T-helper 1 cell (primary cell): ENCODE results near the gene ANKRD11.
"Not testable (repeated sequence)": the region's sequence is repeated elsewhere in the genome, so short reads cannot be mapped to it uniquely, and the experiment has no call there.

Experiments
- DNase-seq, 5 donors: peaks; one replicate each; pipeline ENCODE4 v3.0.0-alpha.2; 2012 to 2020

The ANKRD11 gene

DNA sequence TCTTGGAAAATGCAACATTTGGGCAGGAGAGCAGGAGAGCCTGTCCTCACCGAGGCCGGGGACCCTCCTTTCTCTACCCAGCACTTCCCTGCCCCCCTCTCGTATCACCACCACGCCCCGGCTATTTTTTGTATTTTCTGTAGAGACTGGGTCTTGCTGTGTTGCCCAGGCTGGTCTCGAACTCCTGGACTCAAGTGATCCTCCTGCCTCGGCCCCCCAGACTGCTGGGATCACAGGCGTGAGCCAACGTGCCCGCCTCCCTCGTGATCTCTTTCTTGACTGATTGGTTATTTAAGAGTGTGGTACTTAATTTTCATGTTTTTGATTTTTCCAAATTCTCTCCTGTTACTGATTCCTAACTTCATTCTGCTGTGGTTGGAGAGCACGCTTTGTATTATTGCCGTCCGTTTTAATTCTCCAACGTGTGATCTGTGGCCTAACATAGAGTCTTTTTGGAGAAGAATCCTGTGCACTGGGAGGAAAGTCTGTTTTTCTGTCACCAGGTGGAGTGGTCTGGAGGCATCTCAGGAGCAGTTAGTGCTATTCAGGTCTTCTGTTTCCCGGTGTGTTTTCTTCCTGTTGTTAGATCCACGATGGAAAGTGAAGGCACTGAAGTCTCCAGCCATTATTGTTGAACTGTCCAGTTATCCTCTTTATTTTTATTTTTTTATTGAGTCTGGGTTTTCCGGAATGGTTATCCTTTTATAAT is 232.4 kb downstream of the ANKRD11 start:
- no peak for DNase-seq

DNA sequence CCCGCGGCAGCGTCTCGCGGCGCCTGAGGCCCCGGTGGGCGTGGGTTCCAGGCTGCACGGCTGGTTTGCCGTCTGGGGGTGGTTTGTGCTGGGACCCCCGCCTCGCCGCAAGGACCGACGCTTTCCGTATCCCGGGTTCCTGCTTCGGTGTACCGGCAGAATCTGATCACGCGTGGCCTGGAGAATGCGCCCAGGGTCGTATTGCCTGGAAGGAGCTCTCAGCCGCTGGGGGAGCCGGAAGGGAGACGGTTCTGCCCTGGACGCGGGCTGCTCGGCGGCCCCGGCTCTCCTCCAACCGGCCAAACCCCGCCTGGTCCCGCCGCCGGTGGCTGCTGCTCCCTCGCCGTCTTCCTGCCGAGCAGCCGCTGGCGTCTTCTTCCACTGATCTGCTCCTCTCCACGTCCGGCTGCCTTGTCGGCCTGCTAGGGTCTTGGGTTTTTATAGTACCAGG is 233.1 kb downstream of the ANKRD11 start:
- DNase-seq = no peak

DNA sequence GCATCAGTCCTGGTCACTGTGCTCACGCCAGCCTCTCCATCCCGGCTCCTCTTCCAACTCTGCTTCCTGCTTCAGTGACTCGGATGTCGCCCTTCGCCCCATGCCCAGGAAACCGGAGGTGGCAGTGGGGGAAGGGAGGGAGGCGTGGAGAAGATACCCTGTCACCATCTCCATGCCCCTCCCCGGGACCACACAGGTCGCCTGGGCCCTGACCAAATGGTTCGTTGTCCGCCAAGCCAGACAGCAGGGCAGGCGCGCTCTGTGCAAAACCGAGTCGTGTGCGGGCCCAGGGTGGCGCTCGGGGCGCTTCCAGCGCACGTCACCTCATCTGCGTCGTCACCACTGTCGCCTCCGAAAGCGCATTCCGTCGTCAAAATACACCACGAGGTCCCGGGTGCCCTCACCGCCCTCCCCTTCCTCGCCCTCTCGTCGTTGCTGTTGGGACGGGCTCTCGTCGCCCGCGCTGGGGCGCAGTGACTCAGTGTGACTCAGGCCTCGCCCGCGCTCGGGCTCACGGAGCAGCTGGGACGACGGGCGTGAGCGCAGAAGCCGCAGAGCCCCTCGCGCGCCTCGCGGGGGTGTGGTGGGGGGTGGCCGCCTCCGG is 233.6 kb downstream of the ANKRD11 start:
- peak; percentile 52 to 76 (median 67) for DNase-seq

DNA sequence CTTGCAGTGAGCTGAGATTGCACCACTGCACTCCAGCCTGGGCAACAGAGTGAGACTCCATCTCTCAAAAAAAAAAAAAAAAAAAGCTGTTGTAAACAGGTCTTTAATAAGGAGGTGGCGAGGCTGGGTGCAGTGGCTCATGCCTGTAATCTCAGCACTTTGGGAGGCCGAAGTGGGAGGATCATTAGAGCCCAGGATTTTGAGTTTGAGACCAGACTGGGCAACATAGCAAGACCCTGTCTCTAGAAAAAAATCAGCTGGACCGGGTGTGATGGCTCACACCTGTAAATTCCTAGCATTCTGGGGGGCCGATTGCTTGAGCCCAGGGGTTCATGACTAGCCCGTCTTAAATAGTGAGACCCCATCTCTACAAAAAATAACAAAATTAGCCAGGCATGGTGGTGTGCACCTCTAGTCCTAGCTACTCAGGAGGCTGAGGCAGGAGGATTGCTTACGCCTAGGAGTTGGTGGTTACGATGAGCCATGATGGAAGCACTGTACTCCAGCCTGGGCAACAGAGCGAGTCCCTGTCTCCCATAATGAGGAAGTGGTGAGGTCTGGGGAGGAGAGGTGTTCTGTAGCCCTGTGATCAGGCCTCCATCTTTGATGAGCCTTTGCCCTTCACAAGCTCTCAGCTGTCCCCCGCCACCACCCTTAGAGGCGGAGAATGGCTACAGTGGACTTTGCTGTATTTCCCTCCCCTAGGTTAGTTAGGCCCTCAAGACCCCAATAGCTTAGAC is 236.6 kb downstream of the ANKRD11 start:
- no peak for DNase-seq

DNA sequence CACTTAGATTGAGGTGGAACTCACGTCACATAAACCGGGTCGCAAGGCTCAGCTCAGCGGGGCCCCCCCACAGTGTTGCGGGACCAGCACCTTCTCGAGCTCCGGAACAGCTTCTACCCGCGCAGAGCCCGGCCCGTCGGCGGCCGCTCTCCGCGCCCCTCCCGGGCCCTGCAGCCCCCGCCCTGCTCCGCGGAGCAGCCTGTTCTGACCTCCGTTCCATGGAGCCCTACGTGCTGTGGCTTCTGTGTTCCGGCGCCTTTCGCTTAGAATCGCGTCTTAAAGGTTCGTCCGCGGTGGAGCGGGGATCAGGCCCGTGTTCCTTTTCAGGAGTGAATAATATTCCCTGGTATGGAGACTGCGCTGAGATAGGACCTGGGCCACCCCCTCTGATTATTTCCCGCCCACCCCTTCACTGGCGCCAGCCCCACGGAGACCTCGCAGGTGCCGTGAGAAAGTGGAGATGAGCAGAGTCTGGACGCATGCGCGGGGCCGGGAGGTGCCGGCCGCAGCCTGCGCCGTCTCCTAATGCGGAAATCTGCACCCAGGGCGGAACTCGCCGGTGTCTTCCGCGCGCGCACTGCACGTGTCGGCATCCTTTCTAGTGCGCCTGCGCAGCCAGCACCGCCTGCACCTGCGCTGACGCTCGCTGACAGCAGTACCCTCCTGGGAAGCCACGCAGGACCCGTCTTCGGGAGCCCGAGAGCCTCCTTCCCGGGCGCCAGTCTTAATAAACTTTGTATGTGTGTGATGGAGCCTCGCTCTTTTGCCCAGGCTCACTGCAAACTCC is 242.0 kb downstream of the ANKRD11 start:
- DNase-seq = no peak

DNA sequence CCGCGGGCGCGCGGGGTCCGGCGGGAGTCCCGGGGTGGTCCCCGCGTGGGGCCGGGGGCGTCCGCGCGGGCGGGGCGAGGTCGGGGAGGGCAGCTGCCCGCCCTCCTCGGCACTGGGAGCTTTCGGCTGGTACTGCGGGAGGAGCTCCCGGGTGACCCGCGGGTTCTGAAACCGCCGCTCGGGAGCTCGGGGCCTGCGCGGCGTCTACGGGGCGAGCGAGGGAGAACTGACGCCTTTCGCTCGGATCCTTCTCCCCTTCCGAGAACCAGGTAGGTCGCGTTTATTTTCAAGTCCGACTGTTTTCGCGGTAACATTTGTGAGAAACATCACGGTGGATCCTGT is 242.7 kb downstream of the ANKRD11 start:
- DNase-seq = not testable (repeated sequence)

DNA sequence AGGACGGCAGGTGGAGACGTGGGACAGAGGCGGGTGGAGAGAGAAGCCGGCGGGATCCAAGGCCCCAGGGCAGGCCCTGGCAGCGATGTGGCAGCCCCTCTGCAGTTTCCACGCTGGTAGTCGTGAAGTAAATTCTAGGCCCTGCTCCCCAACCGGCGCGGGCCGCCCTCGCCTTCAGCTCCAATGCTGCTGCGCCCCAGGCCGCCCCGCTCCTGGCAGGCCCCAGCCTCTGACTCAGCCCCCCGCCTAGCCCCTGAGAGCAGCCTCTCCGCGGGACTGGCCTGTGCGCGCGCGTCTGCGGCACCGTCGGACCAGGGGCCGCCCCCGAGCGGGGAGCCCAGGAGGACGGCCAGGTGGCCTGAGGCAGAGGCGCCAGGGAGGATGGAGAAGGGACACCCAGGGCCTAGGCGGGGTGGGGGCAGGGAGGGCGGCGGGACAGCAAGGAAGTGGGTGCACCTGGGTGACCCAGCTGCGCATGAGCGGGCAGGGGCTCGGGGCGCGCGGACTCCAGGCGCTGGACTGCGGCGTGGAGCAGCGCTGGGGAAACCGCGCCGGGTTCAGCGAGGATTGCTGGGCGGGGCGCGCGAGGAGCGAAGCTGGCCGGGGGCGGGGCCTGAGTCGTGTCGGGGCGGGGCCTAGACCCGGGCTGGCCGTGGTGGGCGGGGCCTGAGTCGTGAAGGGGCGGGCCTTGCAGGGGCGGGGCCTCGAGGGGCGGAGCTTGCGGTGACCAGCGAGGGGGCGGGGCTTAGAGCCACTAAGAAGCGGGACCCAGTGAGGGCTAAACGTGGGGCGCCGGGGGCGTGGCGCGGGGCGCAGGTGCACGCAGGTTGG is 243.2 kb downstream of the ANKRD11 start:
- DNase-seq = peak; percentile 83 to 97 (median 95)

DNA sequence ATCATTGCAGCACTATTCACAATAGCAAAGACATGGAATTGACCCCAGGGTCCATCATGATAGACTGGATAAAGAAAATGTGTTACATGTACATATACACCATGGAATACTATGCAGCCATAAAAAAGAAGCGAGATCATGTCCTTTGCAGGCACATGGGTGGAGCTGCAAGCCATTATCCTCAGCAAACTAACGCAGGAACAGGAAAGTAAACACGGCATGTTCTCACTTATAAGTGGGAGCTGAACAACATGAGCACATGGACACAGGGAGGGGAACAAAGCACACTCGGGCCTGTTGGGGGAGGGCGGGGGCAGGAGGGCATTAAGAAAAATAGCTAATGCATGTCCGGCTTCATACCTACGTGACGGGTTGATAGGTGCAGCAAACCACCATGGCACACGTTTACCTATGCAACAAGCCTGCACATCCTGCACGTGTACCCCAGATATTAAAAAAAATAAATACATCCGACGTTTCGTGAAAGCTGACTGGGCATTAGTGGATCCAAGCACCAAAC is 243.9 kb downstream of the ANKRD11 start:
- DNase-seq = no peak

DNA sequence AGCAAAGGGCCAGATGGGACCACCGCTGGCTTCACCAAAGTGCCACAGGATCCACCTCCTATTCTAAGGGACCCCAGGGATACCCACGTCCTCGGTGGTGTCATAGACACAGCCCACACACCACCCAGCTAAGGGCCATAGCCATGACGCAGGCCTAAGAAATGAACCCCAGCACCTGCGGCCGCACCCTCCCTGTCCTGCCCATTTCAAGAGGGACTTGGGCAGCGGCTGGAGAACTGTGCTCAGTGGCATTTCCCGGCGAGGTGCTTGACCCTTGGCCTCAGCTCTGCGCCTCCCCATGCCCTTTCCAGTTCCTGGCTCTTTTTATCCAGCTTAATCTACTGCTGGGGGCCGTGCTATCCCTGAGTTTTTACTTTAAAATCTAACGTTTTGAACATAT is 245.6 kb downstream of the ANKRD11 start:
- no peak for DNase-seq

DNA sequence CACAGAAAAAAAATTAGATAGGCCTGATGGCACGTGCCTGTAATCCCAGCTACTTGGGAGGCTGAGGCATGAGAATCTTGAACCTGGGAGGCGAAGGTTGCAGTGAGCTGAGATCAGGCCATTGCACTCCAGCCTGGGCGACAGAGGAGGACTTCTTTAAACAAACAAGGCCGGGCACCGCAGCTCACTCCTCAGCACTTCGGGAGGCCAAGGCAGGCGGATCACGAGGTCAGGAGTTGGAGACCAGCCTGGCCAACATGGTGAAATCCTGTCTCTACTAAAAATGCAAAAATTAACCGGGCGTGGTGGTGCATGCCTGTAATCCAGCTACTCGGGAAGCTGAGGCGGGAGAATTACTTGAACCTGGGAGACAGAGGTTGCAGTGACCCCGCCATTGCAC is 246.1 kb downstream of the ANKRD11 start:
- not testable (repeated sequence) for DNase-seq

DNA sequence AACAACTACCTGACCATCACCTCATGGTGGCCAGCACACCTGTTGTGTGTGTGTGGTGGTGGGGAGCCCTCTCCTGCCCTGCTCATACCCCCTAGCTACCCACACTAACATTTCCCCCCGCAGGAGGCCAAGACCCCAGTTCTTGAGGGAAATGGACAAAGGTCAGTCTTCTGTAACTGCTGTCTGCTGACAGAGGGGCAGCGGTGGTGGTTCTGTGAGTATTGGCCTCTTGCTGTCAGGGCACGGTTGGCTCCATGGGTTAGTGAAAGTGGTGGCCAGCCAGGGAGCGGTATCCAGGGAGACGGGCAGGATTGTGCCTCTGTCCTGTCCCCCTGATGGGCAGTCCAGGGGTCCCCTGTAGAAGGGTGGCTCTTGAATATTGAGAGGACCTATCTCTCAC is 246.7 kb downstream of the ANKRD11 start:
- DNase-seq = no peak

DNA sequence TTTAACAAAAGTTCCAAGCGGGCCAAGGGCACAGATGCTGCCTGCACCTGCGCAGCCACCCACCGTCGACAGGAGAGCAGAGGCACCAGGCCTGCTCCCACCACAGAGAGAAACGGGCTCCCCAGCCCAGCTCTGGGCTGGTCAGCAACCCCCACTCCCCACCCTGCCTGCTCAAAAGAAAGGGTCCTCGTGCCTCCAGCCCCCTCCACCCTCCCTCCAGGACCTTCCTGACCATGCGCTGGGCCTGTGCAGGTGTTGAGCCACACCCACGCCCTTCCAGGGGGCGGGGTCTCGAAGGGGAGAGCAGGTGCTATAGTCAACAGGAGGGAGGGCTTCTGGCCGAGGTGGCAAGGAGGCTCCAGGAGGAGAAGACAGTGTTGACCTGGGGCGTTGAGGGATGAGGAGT is 247.6 kb downstream of the ANKRD11 start:
- no peak for DNase-seq

DNA sequence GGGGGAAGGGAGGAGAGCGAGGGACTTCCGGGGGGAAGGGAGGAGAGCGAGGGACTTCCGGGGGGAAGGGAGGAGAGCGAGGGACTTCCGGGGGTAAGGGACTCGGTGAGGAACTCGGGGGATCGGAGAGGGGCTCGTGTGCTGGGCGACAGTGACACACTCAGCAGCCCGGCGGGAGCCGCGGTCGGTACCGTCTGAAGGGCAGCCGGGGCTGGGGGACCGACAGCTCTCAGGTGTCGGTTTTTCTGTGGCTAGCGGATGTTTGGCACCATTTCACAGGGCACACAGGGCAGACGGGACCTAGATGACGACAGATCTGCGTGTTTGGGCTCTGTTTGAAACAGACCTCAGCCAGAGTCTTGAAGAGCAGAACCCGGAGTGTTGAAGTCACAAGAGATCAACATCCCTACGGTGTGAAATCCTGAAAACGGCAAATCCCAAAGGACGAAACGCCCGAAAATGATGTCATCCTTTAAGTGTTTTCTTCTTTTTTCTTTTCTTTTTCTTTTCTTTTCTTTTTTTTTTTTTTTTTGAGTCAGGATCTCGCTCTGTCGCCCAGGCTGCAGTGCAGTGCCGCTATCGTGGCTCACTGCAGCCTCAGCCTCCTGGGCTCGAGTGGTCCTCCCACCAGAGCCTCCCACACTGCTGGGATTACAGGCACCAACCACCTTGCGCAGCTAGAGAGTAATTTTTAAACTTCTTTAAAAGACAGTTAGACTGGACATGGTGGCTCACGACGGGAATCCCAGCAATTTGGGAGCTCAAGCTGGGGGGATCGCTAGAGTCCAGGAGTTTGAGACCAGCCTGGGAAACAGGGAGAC is 249.0 kb downstream of the ANKRD11 start:
- DNase-seq = peak; percentile 76 to 84 (median 81)

DNA sequence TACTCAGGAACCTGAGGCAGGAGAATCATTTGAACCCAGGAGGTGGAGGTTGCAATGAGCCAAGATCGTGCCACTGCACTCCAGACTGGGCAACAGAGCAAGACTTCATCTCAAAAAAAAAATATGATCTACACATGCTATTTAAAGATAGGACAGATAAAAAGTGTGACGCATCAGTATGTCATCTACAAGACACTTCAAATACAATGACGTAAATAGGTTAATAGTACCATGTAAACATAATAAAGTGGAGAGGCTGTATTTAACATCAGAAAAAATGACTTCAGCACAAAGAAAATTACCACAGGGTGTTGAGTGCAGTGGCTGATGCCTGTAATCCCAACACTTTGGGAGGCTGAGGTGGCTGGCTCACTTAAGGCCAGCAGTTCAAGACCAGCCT is 252.6 kb downstream of the ANKRD11 start:
- DNase-seq = no peak

DNA sequence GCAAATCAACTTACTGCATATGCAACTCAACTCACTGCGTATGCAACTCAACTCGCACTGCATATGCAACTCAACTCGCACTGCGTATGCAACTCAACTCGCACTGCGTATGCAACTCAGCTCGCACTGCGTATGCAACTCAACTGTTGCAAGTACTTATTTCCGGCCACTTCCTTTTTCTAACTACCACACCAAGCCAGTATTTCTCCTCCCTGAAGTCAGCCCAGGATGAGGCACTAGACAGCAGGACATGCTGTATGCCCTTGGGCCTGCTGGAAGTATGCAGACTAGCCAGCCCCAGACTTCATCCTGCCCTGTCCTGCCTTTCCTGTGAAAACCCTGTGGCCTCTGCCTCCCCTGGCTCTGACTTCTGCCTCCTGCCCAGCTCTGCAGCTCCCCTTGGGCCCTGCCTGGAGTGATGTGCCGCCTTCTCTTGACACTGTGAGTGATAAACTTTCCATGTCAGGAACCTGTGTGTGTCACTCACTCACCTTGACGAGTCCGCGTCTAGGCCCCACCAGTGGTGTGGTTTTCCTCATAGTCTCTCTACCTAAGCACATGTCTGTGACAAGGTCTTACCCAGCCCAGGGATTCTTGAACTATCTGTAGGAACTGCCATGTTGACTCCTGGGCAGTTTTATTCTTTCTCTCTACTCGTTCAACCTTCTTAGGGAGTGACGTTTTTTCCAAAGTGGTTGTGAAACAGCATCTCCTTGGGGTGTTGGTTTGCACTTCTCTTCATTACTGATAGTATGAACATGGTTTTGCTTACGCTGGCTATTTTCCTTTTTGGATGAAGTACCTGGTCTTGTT is 256.5 kb downstream of the ANKRD11 start:
- no peak for DNase-seq

DNA sequence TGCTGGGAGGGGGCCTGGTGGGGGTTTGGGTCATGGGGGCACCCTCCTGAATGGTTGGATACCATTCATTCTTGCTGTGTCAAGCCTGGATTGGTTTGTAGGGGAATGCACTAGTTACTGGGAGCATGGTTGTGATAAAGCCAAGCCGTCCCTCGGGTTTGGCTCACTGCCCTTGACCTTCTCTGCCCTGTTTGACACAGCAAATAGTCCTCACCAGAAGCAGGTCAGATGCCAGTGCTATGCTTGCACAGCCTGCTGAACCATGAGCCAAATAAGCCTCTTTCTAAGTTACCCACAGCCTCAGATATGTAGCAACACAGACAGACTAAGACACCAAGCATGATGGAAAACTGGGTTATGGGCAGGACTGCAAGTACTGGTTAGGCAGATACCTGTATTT is 258.3 kb downstream of the ANKRD11 start:
- DNase-seq = no peak

DNA sequence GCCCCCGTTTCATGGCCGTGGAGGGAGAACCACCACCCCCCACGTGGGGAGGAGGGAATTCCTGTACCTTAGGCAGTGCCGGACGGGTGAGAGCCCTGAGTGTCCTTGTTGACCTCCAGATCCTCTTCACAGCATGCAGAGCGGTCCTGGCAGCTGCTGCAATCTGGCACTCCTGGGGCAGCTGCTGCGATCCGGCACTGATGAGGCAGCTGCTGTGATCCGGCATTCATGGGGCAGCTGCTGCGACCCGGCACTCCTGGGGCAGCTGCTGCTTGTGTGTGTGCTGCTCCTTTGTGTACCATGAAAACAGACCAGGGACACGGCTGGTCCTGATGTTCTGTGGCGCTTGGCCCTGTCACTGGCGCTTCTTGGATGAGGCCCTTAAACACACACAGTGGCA is 260.1 kb downstream of the ANKRD11 start:
- no peak for DNase-seq

DNA sequence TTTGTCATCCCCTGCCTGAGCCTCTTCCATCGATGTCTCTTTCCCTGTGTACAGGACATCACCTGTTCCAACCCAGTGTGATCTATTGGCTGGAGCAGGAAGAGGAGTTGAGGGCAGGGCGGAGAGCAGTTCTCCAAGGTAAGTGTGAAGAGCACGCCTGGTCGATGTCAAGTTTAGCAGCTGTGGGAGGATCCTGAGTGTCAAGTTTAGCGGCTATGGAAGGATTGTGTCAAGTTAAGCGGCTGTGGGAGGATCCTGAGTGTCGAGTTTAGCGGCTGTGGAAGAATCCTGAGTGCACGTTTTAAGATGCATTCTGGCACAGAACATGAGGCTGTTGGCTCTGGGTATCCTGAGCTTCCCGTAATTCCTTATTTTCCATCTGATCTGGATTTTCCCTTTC is 265.7 kb downstream of the ANKRD11 start:
- DNase-seq = no peak

DNA sequence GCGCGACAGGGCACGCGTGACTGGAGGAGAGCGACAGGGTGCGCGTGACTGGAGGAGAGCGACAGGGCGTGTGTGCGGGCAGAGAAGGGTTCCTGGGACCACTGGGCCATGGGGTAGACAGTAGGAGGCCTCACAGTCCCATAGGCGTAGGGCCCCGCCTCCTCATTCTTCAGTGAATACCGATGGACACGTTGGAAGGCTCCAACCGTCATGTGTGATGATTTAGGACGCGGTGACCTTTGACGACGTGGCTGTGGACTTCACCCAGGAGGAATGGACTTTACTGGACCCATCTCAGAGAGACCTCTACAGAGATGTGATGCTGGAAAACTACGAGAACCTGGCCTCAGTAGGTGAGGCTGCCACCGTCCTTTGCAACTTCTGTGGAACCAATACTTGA is 267.4 kb downstream of the ANKRD11 start:
- DNase-seq = no peak

DNA sequence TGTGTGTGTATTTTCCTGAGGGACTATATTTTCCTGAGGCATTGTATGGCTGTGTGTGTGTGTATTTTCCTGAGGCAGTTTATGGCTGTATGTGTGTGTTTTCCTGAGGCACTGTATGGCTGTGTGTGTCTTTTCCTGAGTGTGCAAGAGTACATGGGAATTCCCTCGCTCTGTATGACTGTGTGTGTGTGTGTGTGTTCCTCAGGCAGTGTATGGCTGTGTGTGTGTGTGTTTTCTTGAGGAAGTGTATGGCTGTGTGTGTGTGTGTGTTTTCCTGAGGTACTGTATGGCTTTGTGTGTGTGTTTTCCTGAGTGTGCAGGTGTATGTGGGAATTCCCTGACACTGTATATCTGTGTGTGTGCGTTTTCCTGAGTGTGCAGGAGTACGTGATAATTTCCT is 268.8 kb downstream of the ANKRD11 start:
- no peak for DNase-seq
